IMR-90 (cell line): ENCODE results near the gene HSD17B3. TPM values are rescaled to one million over a fixed set of nuclear protein-coding genes. Genes with fewer than 3 reads are reported as not detected.

ENCODE experiments used
- ATAC-seq: fragments of 200-7000 bp; cut with Tn5 transposase; 2 replicates; pipeline ENCODE4 v1.9.1; 2020; ENCODE audit warnings: low read depth, mild to moderate bottlenecking, moderate library complexity
- BruUV-seq: library from RNA; stranded (reverse); fragments of 400-500 nt; replicated peaks from 2 replicates; lab custom pipeline; 2021; lab: Mats Ljungman, UMichigan
- CTCF ChIA-PET: fragments of 300-600 bp; formaldehyde crosslinking; extraction: SDS; loops from one replicate; lab custom pipeline; 2021; ENCODE audit warnings: antibody characterized with exemption; lab: Yijun Ruan, JAX
- POLR2A ChIA-PET: fragments of 300-600 bp; sonication (Branson Sonifier 250); formaldehyde crosslinking; loops from one replicate; lab custom pipeline; 2022; ENCODE audit warnings: antibody characterized with exemption; ENCODE audit not compliant: unreplicated experiment; lab: Charles Lee
- DNase-seq: peaks from one replicate; pipeline ENCODE4 v3.0.0; 2013
- H2AFZ ChIP-seq: replicated peaks from 2 replicates; pipeline ENCODE3; 2013; ENCODE audit warnings: low read length, mild to moderate bottlenecking; ENCODE audit not compliant: poor library complexity
- H2AK5ac ChIP-seq: 2 replicates; pipeline ENCODE4 v1.6.1; 2013; ENCODE audit warnings: low read depth, low read length, inconsistent platforms
- H2AK9ac ChIP-seq: replicated peaks from 2 replicates; pipeline ENCODE3; 2013; ENCODE audit warnings: mild to moderate bottlenecking, low read depth, low read length, moderate library complexity; ENCODE audit not compliant: poor library complexity
- H2BK120ac ChIP-seq: 2 replicates; pipeline ENCODE4 v1.6.1; 2013; ENCODE audit warnings: low read depth, low read length, inconsistent platforms
- H2BK15ac ChIP-seq: 3 replicates; pipeline ENCODE4 v1.6.1; 2013; ENCODE audit warnings: low read depth, low read length, inconsistent platforms
- H2BK20ac ChIP-seq: 2 replicates; pipeline ENCODE4 v1.6.1; 2013; ENCODE audit warnings: low read depth, mild to moderate bottlenecking, inconsistent platforms, low read length, moderate library complexity
- H2BK5ac ChIP-seq: 2 replicates; pipeline ENCODE4 v1.6.1; 2013; ENCODE audit warnings: mild to moderate bottlenecking, low read depth, low read length, inconsistent platforms; ENCODE audit not compliant: poor library complexity, severe bottlenecking
- H3K14ac ChIP-seq: replicated peaks from 2 replicates; pipeline ENCODE4 v1.6.1; 2013; ENCODE audit warnings: low read depth, low read length, inconsistent platforms
- H3K18ac ChIP-seq: 2 replicates; pipeline ENCODE4 v1.6.1; 2013; ENCODE audit warnings: low read depth, low read length, control low read depth
- H3K23ac ChIP-seq: 2 replicates; pipeline ENCODE4 v1.6.1; 2013; ENCODE audit warnings: low read depth, low read length, inconsistent platforms
- H3K27ac ChIP-seq: 2 replicates; pipeline ENCODE4 v1.5.1; 2013; ENCODE audit warnings: mild to moderate bottlenecking, control low read depth, low read length; ENCODE audit not compliant: insufficient read depth
- H3K27me3 ChIP-seq: 2 replicates; pipeline ENCODE4 v1.6.1; 2013; ENCODE audit warnings: low read length; ENCODE audit not compliant: control insufficient read depth, insufficient read depth
- H3K36me3 ChIP-seq: 2 replicates; pipeline ENCODE4 v1.6.1; 2013; ENCODE audit warnings: low read length, mixed read lengths; ENCODE audit not compliant: control insufficient read depth, insufficient read depth
- H3K4ac ChIP-seq: 2 replicates; pipeline ENCODE4 v1.6.1; 2013; ENCODE audit warnings: low read depth, low read length, inconsistent platforms
- H3K4me1 ChIP-seq: 2 replicates; pipeline ENCODE4 v1.6.1; 2013; ENCODE audit warnings: low read length, mixed read lengths; ENCODE audit not compliant: control insufficient read depth, insufficient read depth
- H3K4me2 ChIP-seq: 2 replicates; pipeline ENCODE4 v1.6.1; 2013; ENCODE audit warnings: low read depth, mild to moderate bottlenecking, control low read depth, low read length, moderate library complexity
- H3K4me3 ChIP-seq: 2 replicates; pipeline ENCODE4 v1.5.1; 2013; ENCODE audit warnings: low read depth, mild to moderate bottlenecking, control low read depth, low read length, moderate library complexity; ENCODE audit not compliant: insufficient read depth
- H3K56ac ChIP-seq: 2 replicates; pipeline ENCODE4 v1.6.1; 2013; ENCODE audit warnings: low read length, inconsistent platforms; ENCODE audit not compliant: insufficient read depth; ENCODE audit errors: extremely low read depth
- H3K79me1 ChIP-seq, 2 experiments: 2 replicates each; pipeline ENCODE4 v1.6.1; 2013; ENCODE audit warnings: low read length in 2 of 2, inconsistent platforms in 1 of 2, low read depth in 1 of 2
- H3K9ac ChIP-seq: 2 replicates; pipeline ENCODE4 v1.6.1; 2013; ENCODE audit warnings: low read depth, low read length, control low read depth
- H3K9me1 ChIP-seq: 2 replicates; pipeline ENCODE4 v1.6.1; 2013; ENCODE audit warnings: low read length, inconsistent platforms; ENCODE audit not compliant: insufficient read depth
- H3K9me3 ChIP-seq: 2 replicates; pipeline ENCODE4 v1.6.1; 2013; ENCODE audit warnings: low read length; ENCODE audit not compliant: control insufficient read depth, insufficient read depth
- H4K20me1 ChIP-seq: 2 replicates; pipeline ENCODE4 v1.6.1; 2013; ENCODE audit warnings: low read length, inconsistent platforms; ENCODE audit not compliant: insufficient read depth
- H4K5ac ChIP-seq: 2 replicates; pipeline ENCODE4 v1.6.1; 2013; ENCODE audit warnings: mild to moderate bottlenecking, low read depth, low read length, control low read depth
- H4K8ac ChIP-seq, 2 experiments: 2 replicates each; pipeline ENCODE4 v1.6.1; 2013; ENCODE audit warnings: low read depth in 2 of 2, low read length in 2 of 2, control low read depth in 1 of 2, inconsistent platforms in 1 of 2
- H4K91ac ChIP-seq: 2 replicates; pipeline ENCODE4 v1.6.1; 2013; ENCODE audit warnings: low read depth, low read length, inconsistent platforms; ENCODE audit not compliant: insufficient read depth
- WGBS, 2 experiments: methylation state at CpG; one replicate each; pipeline versions ENCODE4 v1.1.5 to v1.1.7; 2013; ENCODE audit warnings: missing lambda C conversion rate in 2 of 2; ENCODE audit not compliant: insufficient read length in 1 of 2; ENCODE audit errors: extremely low coverage in 2 of 2; 5-methylcytosine and 5-hydroxymethylcytosine counted together
- dilution Hi-C: fragments of 300-500 bp; cut with HindIII; formaldehyde crosslinking; loops from one replicate; pipeline ENCODE4 v1.14.3; 2018; ENCODE audit warnings: low sequenced_read_pairs; ENCODE audit not compliant: unreplicated experiment
- in situ Hi-C: fragments of 300-500 bp; cut with MboI; formaldehyde crosslinking; loops from 3 replicates; pipeline ENCODE4 v1.14.3; 2019; ENCODE audit warnings: low sequenced_read_pairs, inconsistent platforms, mixed read lengths
- intact Hi-C: fragments of 100-400 bp; cut with micrococcal nuclease; formaldehyde crosslinking; loops from 2 replicates; pipeline ENCODE4 v1.10.0; 2022
- polyA plus RNA-seq, 3 experiments: library from polyadenylated mRNA; depleted of rRNA; stranded (reverse); fragments of >200 nt; gene quantifications; 2 replicates each; pipeline ENCODE4 v1.2.3, GENCODE V29; 2012; ENCODE audit warnings: low replicate concordance in 1 of 3
- total RNA-seq: library from RNA; depleted of rRNA; stranded (reverse); fragments of >200 nt; gene quantifications from 2 replicates; pipeline ENCODE4 v1.2.3, GENCODE V29; 2012
- TF ChIP-seq, protein P1 (sequence below): fragments of 150-350 bp; IDR thresholded peaks from 2 replicates; pipeline ENCODE4 v1.6.1; 2017; ENCODE audit warnings: mild to moderate bottlenecking, antibody characterized with exemption, low read length, low read depth

Gene HSD17B3
- total and polyA plus RNA-seq, 2 of the 4 experiments (the other 2 are of a cell fraction), result 0.18 TPM; not detected in 1

DNA sequence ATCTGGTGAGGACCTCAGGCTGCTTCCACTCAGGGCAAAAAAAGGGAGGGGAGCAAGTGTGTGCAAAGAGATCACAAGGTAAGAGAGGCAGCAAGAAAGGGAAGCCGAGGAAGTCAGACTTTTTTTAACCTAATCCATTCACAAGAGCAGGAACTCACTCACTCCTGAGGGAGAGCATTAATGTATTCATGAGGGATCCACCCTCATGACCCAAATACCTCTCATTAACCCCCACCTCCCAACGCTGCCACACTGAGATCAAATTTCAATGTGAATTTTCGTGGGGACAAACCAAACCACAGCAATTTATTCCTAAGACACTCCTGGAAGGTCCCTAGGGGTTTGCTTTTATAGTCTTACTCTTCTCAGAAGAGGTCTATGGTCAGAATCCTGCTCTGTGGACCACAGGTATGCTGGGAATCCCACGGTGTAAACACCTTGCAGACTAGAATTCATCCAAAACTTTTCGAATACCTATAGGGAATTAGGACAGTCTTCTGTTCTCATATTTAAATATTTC is 108.7 kb downstream of the HSD17B3 start:
- Histone ChIP-seq H3K9ac (no peak overlapping the region), H3K4me3 (no peak overlapping the region), H3K18ac (no peak overlapping the region), H4K5ac (no peak overlapping the region), H3K56ac (no peak overlapping the region), H2BK5ac (no peak overlapping the region), H4K20me1 (no peaks in the 10 kb centered on the region), H2AFZ (no peak overlapping the region), H3K9me1 (no peaks in the 10 kb centered on the region), H4K91ac (no peak overlapping the region), H3K23ac (no peak overlapping the region), H2AK9ac (no peak overlapping the region), H3K4ac (no peak overlapping the region), H3K4me1 (no peaks in the 10 kb centered on the region), H2BK20ac (no peak overlapping the region), H3K14ac (no peak overlapping the region), H3K36me3 (no peaks in the 10 kb centered on the region), H4K8ac (no peak overlapping the region), H2BK15ac (no peak overlapping the region), H3K79me1 (no peaks in the 10 kb centered on the region), H3K27ac (no peak overlapping the region), H2BK120ac (no peak overlapping the region), H3K9me3 (peaks cover 9% of the 10 kb centered on the region), H3K27me3 (peaks cover 16% of the 10 kb centered on the region), H2AK5ac (no peak overlapping the region), H3K4me2 (no peak overlapping the region)
- no TSS peak for BruUV-seq
- dilution Hi-C loops, result no loop called here
- in situ Hi-C loops, result no loop called here
- intact Hi-C loops, result no loop called here
- TF ChIP-seq, protein P1, sequence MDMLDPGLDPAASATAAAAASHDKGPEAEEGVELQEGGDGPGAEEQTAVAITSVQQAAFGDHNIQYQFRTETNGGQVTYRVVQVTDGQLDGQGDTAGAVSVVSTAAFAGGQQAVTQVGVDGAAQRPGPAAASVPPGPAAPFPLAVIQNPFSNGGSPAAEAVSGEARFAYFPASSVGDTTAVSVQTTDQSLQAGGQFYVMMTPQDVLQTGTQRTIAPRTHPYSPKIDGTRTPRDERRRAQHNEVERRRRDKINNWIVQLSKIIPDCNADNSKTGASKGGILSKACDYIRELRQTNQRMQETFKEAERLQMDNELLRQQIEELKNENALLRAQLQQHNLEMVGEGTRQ, result no peak
- ChIA-PET CTCF (no interaction called here), POLR2A (no interaction called here)
- no CpG with 5 or more reads among the region's 5 CpGs for WGBS, 2 experiments
- DNase-seq (no peak), ATAC-seq (no peak)
